Liver (tissue), 9 donors: Measurements from ENCODE around the gene FARS2. TPM values are rescaled to one million over a fixed set of nuclear protein-coding genes. Genes with fewer than 3 reads are reported as not detected.

ENCODE experiments used
- DNase-seq: peaks from one replicate; pipeline ENCODE4 v3.0.0-alpha.2; 2017; ENCODE audit warnings: low spot score
- H3K27ac ChIP-seq, 2 donors: one replicate each; pipeline ENCODE4 v1.7.0; 2013; ENCODE audit warnings: inconsistent platforms in 2 of 2, low read length in 2 of 2, control low read depth in 1 of 2, low read depth in 1 of 2, mild to moderate bottlenecking in 1 of 2
- H3K27me3 ChIP-seq, 4 donors: one replicate each; pipeline versions ENCODE4 v1.6.1 to v1.7.0; 2013; ENCODE audit warnings: low read length in 3 of 4, inconsistent platforms in 1 of 4, mild to moderate bottlenecking in 1 of 4, moderate library complexity in 1 of 4; ENCODE audit not compliant: control insufficient read depth in 4 of 4, insufficient read depth in 4 of 4
- H3K36me3 ChIP-seq, 4 donors: one replicate each; pipeline versions ENCODE4 v1.6.1 to v1.7.0; 2013; ENCODE audit warnings: low read length in 3 of 4, mild to moderate bottlenecking in 3 of 4, low read depth in 1 of 4, moderate library complexity in 1 of 4; ENCODE audit not compliant: control insufficient read depth in 4 of 4, insufficient read depth in 3 of 4
- H3K4me1 ChIP-seq, 4 donors: one replicate each; pipeline versions ENCODE4 v1.6.1 to v1.7.0; 2013; ENCODE audit warnings: low read length in 3 of 4, mild to moderate bottlenecking in 3 of 4, moderate library complexity in 1 of 4; ENCODE audit not compliant: control insufficient read depth in 4 of 4, insufficient read depth in 4 of 4
- H3K4me3 ChIP-seq, 3 donors: one replicate each; pipeline versions ENCODE4 v1.6.1 to v1.7.0; 2013; ENCODE audit warnings: low read length in 3 of 3, control low read depth in 1 of 3, low read depth in 1 of 3, mild to moderate bottlenecking in 1 of 3
- H3K9ac ChIP-seq, 2 donors: one replicate each; pipeline ENCODE4 v1.7.0; 2013; ENCODE audit warnings: low read length in 2 of 2, mild to moderate bottlenecking in 2 of 2, moderate library complexity in 2 of 2, control low read depth in 1 of 2, low read depth in 1 of 2
- H3K9me3 ChIP-seq, 4 donors: one replicate each; pipeline versions ENCODE4 v1.6.1 to v1.7.0; 2013; ENCODE audit warnings: low read length in 3 of 4; ENCODE audit not compliant: control insufficient read depth in 4 of 4
- CTCF ChIP-seq: fragments of 150-350 bp; IDR thresholded peaks from 2 replicates; pipeline ENCODE4 v1.5.1; 2017; ENCODE audit warnings: improper control_type of control experiment, low read depth, low read length; ENCODE audit not compliant: missing input control
- EGR1 ChIP-seq, 2 donors: IDR thresholded peaks; 2 replicates each; pipeline ENCODE4 v1.6.1; 2016 to 2018; ENCODE audit warnings: antibody characterized with exemption in 2 of 2, low read depth in 2 of 2
- FOXA1 ChIP-seq: IDR thresholded peaks from 2 replicates; pipeline ENCODE4 v1.6.1; 2016; ENCODE audit warnings: antibody characterized with exemption
- FOXA2 ChIP-seq: IDR thresholded peaks from 2 replicates; pipeline ENCODE4 v1.6.1; 2016; ENCODE audit warnings: antibody characterized with exemption
- GABPA ChIP-seq, 2 donors: IDR thresholded peaks in 1 of 2; conservative IDR thresholded peaks in 1 of 2; 2 replicates each; pipeline ENCODE4 v1.6.1; 2016; ENCODE audit warnings: antibody characterized with exemption in 2 of 2, mild to moderate bottlenecking in 1 of 2, moderate library complexity in 1 of 2
- HNF4A ChIP-seq, 2 donors: conservative IDR thresholded peaks; 2 replicates each; pipeline ENCODE4 v1.6.1; 2016; ENCODE audit warnings: antibody characterized with exemption in 2 of 2, mild to moderate bottlenecking in 2 of 2
- HNF4G ChIP-seq: IDR thresholded peaks from 2 replicates; pipeline ENCODE4 v1.6.1; 2016; ENCODE audit warnings: antibody characterized with exemption
- NR2F2 ChIP-seq: IDR thresholded peaks from 2 replicates; pipeline ENCODE4 v1.6.1; 2016; ENCODE audit warnings: antibody characterized with exemption
- RAD21 ChIP-seq, 2 donors: IDR thresholded peaks; 2 replicates each; pipeline ENCODE4 v1.6.1; 2016; ENCODE audit warnings: antibody characterized with exemption in 2 of 2, mild to moderate bottlenecking in 2 of 2
- REST ChIP-seq: IDR thresholded peaks from 2 replicates; pipeline ENCODE4 v1.6.1; 2016; ENCODE audit warnings: antibody characterized with exemption, mild to moderate bottlenecking
- RXRA ChIP-seq, 2 donors: IDR thresholded peaks; 2 replicates each; pipeline ENCODE4 v1.6.1; 2017 to 2018; ENCODE audit warnings: antibody characterized with exemption in 2 of 2, mild to moderate bottlenecking in 1 of 2
- SP1 ChIP-seq: IDR thresholded peaks from 2 replicates; pipeline ENCODE4 v1.6.1; 2018; ENCODE audit warnings: antibody characterized with exemption, mild to moderate bottlenecking
- TAF1 ChIP-seq: conservative IDR thresholded peaks from 2 replicates; pipeline ENCODE4 v1.6.1; 2016; ENCODE audit warnings: antibody characterized with exemption, mild to moderate bottlenecking
- YY1 ChIP-seq: IDR thresholded peaks from 2 replicates; pipeline ENCODE4 v1.6.1; 2016; ENCODE audit warnings: antibody characterized with exemption, mild to moderate bottlenecking
- ZBTB33 ChIP-seq: IDR thresholded peaks from 2 replicates; pipeline ENCODE4 v1.6.1; 2016; ENCODE audit warnings: antibody characterized with exemption
- WGBS: extraction: QIAGEN DNeasy Blood & Tissue Kit; methylation state at CpG from one replicate; pipeline ENCODE4 v1.1.7; 2013; 5-methylcytosine and 5-hydroxymethylcytosine counted together
- polyA plus RNA-seq, 2 donors: library from polyadenylated mRNA; stranded (reverse) in 1 of 2; unstranded in 1 of 2; fragments of 200-250 nt in 1 of 2; fragments of >200 nt in 1 of 2; fragmentation: Nextera tagmentation in 1 of 2; extraction: Ambion mirVana in 1 of 2; gene quantifications; one replicate each; pipeline versions ENCODE4 v1.2.1 to v1.2.3, GENCODE V29; 2013 to 2015
- total RNA-seq, 2 donors: library from RNA; depleted of rRNA; stranded (reverse); fragments of >200 nt; gene quantifications; one replicate each; pipeline ENCODE4 v1.2.3, GENCODE V29; 2014
- donor health status: healthy.
- donor health status: healthy.
- donor health status: healthy.
- donor health status: healthy.
- donor health status: healthy.

Gene FARS2
- total and polyA plus RNA-seq, 4 donors: 7.8 to 25.9 (median 11.2) TPM

GRCh38 chr6:5315881-5316280 lies 54.6 kb downstream of the FARS2 start (continued):
- no peak for TF ChIP-seq CTCF
- TF ChIP-seq HNF4G: no peak
- no peak for TF ChIP-seq YY1

GRCh38 chr6:5316951-5317350 lies 55.6 kb downstream of the FARS2 start:
- Histone ChIP-seq H3K36me3 (no peaks in the 10 kb centered on the region), H3K27me3 (no peaks in the 10 kb centered on the region), H3K9me3 (no peaks in the 10 kb centered on the region), H3K4me1 (no peaks in the 10 kb centered on the region), H3K9ac (no peak overlapping the region), H3K27ac (no peak overlapping the region), H3K4me3 (no peak overlapping the region)
- no peak for TF ChIP-seq RXRA (IDR thresholded peaks at IDR 0.05)
- TF ChIP-seq ZBTB33: no peak
- TF ChIP-seq CTCF: no peak
- no peak for DNase-seq
- WGBS: 93% methylated on average over 4 of the region's 4 CpGs

- H3K4me3 ChIP-seq: no peak overlapping the region
- no peaks in the 10 kb centered on the region for H3K4me1 ChIP-seq
- H3K27me3 ChIP-seq: no peaks in the 10 kb centered on the region
- H3K9ac ChIP-seq: no peak overlapping the region
- DNase-seq: no peak
- peaks cover 0 to 3% (median 0%) of the 10 kb centered on the region in 4 donors for H3K9me3 ChIP-seq
- peaks cover 0 to 2% (median 0%) of the 10 kb centered on the region in 4 donors for H3K36me3 ChIP-seq
- 97% methylated on average over 7 of the region's 7 CpGs for WGBS
- H3K27ac ChIP-seq: no peak overlapping the region
- TF ChIP-seq REST: no peak
- no peak for TF ChIP-seq FOXA1
- TF ChIP-seq SP1: no peak
- no peak for TF ChIP-seq CTCF
- no peak for TF ChIP-seq FOXA2
- no peak for TF ChIP-seq EGR1 (IDR thresholded peaks at IDR 0.05; ENCODE audit: low read depth in 2 of 2)
- no peak for TF ChIP-seq GABPA (IDR thresholded peaks at IDR 0.05 in 1 of 2, conservative IDR thresholded peaks at IDR 0.05 in 1 of 2)
- TF ChIP-seq TAF1: no peak
- TF ChIP-seq ZBTB33: no peak
- no peak for TF ChIP-seq NR2F2
- TF ChIP-seq HNF4A (conservative IDR thresholded peaks at IDR 0.05): no peak
- TF ChIP-seq RAD21 (IDR thresholded peaks at IDR 0.05): no peak
These were observed 57.4 kb downstream of the FARS2 start for GRCh38 chr6:5318617-5319272.
